ENCODE measurements around the gene AACS.

DNA sequence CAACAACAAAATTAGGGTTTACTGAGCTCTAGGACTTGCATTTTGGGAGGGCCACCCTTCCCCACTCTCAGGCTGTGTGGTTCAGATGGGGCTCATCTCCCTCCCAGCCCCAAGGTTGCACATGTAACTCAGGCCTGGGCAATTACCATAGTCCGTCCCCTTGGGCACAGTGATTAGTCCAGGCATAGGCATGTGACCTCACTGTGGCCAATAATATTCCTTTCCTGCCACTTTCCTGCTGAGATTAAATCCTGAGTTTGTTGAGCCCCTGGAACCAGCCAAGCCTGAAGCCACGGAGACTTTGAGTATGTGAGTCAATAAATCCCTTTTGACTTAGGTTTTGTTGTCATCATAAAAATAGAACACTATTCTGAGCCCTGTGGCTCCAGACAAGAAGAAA, 113.0 kb downstream of the AACS start:
- TF ChIP-seq, protein P1, sequence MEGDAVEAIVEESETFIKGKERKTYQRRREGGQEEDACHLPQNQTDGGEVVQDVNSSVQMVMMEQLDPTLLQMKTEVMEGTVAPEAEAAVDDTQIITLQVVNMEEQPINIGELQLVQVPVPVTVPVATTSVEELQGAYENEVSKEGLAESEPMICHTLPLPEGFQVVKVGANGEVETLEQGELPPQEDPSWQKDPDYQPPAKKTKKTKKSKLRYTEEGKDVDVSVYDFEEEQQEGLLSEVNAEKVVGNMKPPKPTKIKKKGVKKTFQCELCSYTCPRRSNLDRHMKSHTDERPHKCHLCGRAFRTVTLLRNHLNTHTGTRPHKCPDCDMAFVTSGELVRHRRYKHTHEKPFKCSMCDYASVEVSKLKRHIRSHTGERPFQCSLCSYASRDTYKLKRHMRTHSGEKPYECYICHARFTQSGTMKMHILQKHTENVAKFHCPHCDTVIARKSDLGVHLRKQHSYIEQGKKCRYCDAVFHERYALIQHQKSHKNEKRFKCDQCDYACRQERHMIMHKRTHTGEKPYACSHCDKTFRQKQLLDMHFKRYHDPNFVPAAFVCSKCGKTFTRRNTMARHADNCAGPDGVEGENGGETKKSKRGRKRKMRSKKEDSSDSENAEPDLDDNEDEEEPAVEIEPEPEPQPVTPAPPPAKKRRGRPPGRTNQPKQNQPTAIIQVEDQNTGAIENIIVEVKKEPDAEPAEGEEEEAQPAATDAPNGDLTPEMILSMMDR (IDR thresholded peaks at IDR 0.05; ENCODE audit: poor library complexity, severe bottlenecking) = no peak
- TF ChIP-seq EZH2 (IDR thresholded peaks at IDR 0.05; ENCODE audit: borderline replicate concordance, insufficient read depth, low read length, poor library complexity, severe bottlenecking) (no peak), RAD21 (conservative IDR thresholded peaks at IDR 0.05) (no peak), POLR2AphosphoS5 (IDR thresholded peaks at IDR 0.05) (no peak)
- TF ChIP-seq, protein P2, sequence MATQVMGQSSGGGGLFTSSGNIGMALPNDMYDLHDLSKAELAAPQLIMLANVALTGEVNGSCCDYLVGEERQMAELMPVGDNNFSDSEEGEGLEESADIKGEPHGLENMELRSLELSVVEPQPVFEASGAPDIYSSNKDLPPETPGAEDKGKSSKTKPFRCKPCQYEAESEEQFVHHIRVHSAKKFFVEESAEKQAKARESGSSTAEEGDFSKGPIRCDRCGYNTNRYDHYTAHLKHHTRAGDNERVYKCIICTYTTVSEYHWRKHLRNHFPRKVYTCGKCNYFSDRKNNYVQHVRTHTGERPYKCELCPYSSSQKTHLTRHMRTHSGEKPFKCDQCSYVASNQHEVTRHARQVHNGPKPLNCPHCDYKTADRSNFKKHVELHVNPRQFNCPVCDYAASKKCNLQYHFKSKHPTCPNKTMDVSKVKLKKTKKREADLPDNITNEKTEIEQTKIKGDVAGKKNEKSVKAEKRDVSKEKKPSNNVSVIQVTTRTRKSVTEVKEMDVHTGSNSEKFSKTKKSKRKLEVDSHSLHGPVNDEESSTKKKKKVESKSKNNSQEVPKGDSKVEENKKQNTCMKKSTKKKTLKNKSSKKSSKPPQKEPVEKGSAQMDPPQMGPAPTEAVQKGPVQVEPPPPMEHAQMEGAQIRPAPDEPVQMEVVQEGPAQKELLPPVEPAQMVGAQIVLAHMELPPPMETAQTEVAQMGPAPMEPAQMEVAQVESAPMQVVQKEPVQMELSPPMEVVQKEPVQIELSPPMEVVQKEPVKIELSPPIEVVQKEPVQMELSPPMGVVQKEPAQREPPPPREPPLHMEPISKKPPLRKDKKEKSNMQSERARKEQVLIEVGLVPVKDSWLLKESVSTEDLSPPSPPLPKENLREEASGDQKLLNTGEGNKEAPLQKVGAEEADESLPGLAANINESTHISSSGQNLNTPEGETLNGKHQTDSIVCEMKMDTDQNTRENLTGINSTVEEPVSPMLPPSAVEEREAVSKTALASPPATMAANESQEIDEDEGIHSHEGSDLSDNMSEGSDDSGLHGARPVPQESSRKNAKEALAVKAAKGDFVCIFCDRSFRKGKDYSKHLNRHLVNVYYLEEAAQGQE (IDR thresholded peaks at IDR 0.05; ENCODE audit: borderline replicate concordance) = no peak
